Neuron (in vitro differentiated cells): Measurements from ENCODE around the gene IMPG2.
"Not testable (repeated sequence)": the region's sequence is repeated elsewhere in the genome, so short reads cannot be mapped to it uniquely, and the experiment has no call there.

Experiments used
- H2AFZ ChIP-seq: one replicate; pipeline ENCODE4 v1.6.1; 2013; ENCODE audit warnings: low read depth, mild to moderate bottlenecking, inconsistent platforms, low read length, moderate library complexity
- H3K27me3 ChIP-seq: one replicate; pipeline ENCODE4 v1.6.1; 2013; ENCODE audit warnings: low read length; ENCODE audit not compliant: insufficient read depth
- H3K36me3 ChIP-seq: one replicate; pipeline ENCODE4 v1.6.1; 2013; ENCODE audit warnings: low read length; ENCODE audit not compliant: insufficient read depth
- H3K4me1 ChIP-seq: one replicate; pipeline ENCODE4 v1.6.1; 2013; ENCODE audit warnings: low read length; ENCODE audit not compliant: insufficient read depth
- H3K4me3 ChIP-seq: 2 replicates; pipeline ENCODE4 v1.5.1; 2013; ENCODE audit warnings: mild to moderate bottlenecking, low read length, moderate library complexity
- H3K9me3 ChIP-seq: one replicate; pipeline ENCODE4 v1.6.1; 2013; ENCODE audit warnings: low read length

IMPG2 gene

DNA sequence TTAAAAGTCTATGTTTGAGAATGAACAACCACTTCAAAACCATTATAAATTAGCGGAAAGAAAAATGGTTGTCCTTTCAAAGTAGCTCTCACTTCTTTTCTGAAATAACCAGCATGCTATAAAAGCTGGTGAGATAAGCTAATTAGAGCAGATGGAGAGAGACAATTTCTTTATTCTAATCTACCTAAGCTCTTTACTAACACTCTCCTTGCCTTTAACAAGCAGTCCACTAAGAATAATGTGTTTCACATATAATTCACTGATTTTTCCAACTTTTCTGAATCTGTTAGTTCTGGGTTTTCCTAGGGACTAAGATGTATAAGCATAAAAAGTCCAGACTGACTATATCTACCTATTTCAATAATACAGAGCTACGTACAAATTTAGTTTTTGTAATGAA lies at the start of gene IMPG2:
Gene IMPG2 (minus strand): TSS at position 101 of the 400 bp plus-strand sequence. CDS start 203 bp downstream, outside the sequence.
- no peak within 1 kb of the TSS for H3K4me3 ChIP-seq
- H3K36me3 ChIP-seq = peaks cover 4% of the 10 kb centered on the region
- no peaks in the 10 kb centered on the region for H3K9me3 ChIP-seq
- no peak within 1 kb of the TSS for H2AFZ ChIP-seq
- no peaks in the 10 kb centered on the region for H3K4me1 ChIP-seq
- H3K27me3 ChIP-seq = no peaks in the 10 kb centered on the region

DNA sequence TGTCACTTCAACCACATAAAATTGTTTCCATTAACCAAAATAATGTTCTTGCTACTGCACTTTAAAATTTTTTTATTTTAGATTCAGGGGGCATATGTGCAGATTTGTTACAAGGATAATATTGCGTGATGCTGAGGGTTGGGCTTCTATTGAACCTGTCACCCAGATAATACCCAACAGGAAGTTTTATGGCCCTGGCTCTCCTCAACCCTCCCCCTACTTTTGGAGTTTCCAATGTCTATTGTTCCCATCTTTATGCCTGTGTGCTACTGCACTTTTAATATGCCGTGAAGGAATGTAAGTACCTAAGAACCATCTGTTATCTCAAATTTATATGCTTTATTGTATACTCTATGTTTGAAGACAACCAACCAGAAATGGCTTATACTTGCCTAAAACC lies 42.0 kb upstream of the IMPG2 start:
- Histone ChIP-seq H3K36me3 (peaks cover 33% of the 10 kb centered on the region), H3K4me1 (no peaks in the 10 kb centered on the region), H3K27me3 (no peaks in the 10 kb centered on the region), H3K9me3 (peaks cover 7% of the 10 kb centered on the region), H2AFZ (no peak overlapping the region), H3K4me3 (no peak overlapping the region)

DNA sequence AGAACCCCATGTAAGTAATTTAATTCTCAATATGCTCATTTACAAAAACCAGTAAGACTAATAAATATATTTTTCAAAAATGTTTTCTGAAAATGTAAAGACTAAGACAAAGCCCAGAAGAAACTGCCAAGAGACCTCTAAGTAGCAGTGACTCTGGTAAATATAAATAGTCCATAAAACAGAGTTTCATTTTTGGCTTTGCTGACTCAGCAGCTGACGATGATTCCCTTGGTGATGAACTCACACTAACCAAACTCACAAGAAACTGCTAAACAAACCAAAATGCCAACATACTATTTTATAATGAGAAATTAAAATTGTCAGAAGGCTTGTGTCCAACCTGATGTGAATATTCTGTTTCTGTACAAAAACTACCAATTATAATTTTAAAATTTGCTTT lies 31.5 kb upstream of the IMPG2 start:
- peaks cover 10% of the 10 kb centered on the region for H3K36me3 ChIP-seq
- H3K4me1 ChIP-seq = no peaks in the 10 kb centered on the region
- H2AFZ ChIP-seq = no peak overlapping the region
- H3K27me3 ChIP-seq = no peaks in the 10 kb centered on the region
- peaks cover 2% of the 10 kb centered on the region for H3K9me3 ChIP-seq
- H3K4me3 ChIP-seq = no peak overlapping the region

DNA sequence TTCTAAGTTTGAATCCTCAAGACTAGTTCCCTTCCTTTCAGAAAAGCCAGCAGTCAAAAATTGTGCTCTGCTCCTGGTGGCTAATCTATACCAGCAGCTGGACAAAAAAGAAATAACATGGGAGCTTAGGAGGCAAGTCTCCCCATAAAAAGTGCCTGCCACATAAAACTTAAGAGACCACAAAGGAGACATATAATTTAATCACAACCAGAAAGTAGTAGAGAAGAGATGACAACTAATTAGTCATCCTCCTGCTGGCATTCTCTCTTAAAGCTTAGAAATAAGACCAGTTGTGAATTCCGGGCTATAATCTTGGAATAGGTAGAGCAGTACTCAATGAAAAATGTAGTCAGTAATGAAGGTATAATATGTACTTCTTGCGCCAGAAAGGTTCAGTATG lies 20.2 kb upstream of the IMPG2 start:
- no peaks in the 10 kb centered on the region for H3K9me3 ChIP-seq
- H3K36me3 ChIP-seq = peaks cover 23% of the 10 kb centered on the region
- no peak overlapping the region for H3K4me3 ChIP-seq
- H3K4me1 ChIP-seq = no peaks in the 10 kb centered on the region
- H3K27me3 ChIP-seq = no peaks in the 10 kb centered on the region
- H2AFZ ChIP-seq = no peak overlapping the region

DNA sequence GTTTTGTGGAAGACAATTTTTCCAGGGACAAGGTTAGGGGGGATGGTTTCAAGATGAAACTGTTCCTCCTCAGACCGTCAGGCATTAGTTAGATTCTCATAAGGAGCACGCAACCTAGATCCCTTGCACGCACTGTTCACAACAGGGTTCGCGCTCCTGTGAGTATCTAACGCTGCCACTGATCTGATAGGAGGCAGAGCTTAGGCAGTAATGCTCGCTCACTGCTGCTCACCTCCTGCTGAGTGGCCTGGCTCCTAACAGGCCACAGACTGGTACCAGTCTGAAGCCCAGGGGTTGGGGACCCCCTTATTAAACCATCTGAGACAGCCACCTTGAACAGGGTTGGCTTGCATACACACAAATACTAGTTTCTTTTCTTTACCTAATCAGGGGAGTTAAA lies 13.5 kb upstream of the IMPG2 start:
- Histone ChIP-seq H3K36me3 (peaks cover 34% of the 10 kb centered on the region), H3K9me3 (peaks cover 2% of the 10 kb centered on the region), H3K4me3 (no peak overlapping the region)

DNA sequence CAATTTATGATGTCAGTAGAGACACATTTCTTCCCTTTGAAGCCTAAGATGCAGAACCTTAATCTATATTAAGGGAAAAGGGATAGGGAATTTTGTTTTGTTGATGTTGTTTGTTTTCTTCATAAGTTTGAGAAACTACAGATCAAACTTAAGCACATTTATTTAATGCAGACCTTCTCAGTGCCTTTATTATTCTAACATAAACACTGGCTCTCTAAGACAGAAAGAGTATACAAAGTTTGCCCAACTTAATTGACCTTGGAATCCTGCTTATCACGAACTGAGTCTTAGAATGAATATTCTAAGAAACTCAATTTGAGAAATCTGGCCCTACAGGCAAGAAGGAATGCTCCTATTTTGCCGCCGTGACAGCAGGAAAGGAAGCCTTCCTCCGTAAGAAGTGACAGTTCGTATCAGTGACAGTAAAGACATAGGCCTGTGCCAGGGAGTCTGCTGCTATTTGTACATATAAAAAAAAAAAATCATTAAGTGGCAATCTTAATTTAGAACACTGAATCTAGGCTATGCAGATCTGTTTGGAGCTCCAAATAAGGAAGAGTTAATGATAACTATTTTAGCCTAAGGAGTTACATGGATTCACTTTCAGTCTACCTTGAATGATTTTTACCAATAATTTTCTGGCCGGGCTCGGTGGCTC lies 8.8 kb upstream of the IMPG2 start:
- H3K4me1 ChIP-seq = no peaks in the 10 kb centered on the region
- no peak overlapping the region for H2AFZ ChIP-seq
- H3K4me3 ChIP-seq = no peak overlapping the region
- no peaks in the 10 kb centered on the region for H3K27me3 ChIP-seq
- H3K36me3 ChIP-seq = peaks cover 34% of the 10 kb centered on the region
- H3K9me3 ChIP-seq = peaks cover 2% of the 10 kb centered on the region

More for the DNA sequence above, 13.5 kb upstream of the IMPG2 start:
- no peak overlapping the region for H2AFZ ChIP-seq
- H3K4me1 ChIP-seq = no peaks in the 10 kb centered on the region
- H3K27me3 ChIP-seq = no peaks in the 10 kb centered on the region

DNA sequence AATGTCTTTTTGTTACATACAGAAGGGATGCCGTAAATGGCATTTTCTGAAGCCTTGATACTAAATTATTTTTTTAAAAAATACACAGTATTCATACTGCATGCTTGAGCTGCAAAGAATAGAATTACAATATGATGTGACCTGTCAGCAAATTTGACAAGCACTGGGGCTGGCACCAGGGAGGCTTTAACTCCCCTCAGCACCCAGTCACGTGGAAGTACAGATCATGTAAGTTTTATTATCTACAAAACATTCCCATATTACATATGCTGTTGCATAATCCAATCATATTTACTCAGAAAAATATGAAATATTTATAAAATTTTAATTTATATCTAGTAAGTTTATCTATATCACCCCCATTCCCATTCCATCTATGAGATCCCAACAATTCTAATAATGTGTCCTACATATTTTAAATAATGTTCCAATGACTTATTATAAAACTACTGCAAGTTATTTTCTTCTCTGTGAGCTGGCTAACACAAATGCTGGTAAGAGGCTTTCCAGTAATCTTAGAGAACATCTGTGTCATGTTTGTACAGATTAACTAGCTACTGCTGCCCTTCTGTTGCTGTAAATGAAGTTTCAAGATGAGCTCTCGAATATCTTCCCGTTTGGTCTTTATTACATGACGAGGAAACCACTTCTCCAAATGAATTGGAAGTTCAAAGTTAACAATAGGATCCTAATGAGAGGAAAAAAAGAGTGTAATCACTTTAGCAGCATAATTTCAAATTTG lies 5.2 kb upstream of the IMPG2 start:
- peaks cover 24% of the 10 kb centered on the region for H3K36me3 ChIP-seq
- H3K4me3 ChIP-seq = no peak overlapping the region
- no peaks in the 10 kb centered on the region for H3K27me3 ChIP-seq
- H2AFZ ChIP-seq = no peak overlapping the region
- H3K4me1 ChIP-seq = no peaks in the 10 kb centered on the region
- H3K9me3 ChIP-seq = no peaks in the 10 kb centered on the region

DNA sequence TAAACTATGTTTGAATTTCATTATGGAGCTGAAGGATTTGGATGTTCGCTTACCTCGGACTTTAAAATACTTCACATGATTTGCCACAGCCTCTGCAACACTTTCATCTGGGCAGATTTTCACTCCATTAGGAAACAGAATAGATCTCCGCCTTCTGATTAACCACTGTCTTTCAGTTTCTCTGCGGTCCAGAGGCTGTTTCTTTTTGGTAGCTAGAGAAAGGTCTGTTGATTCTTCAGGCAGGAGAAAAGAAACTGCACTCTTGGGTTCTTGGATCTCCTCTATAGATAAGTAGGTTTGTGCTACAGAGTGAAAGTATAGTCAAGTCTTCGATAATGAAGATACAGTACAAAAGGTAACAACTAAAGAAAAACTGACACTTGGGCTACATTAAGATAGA lies 844 bp downstream of the IMPG2 start:
- Histone ChIP-seq H3K27me3 (no peaks in the 10 kb centered on the region), H2AFZ (no peak overlapping the region), H3K4me1 (no peaks in the 10 kb centered on the region), H3K9me3 (no peaks in the 10 kb centered on the region), H3K4me3 (no peak overlapping the region), H3K36me3 (peaks cover 4% of the 10 kb centered on the region)

DNA sequence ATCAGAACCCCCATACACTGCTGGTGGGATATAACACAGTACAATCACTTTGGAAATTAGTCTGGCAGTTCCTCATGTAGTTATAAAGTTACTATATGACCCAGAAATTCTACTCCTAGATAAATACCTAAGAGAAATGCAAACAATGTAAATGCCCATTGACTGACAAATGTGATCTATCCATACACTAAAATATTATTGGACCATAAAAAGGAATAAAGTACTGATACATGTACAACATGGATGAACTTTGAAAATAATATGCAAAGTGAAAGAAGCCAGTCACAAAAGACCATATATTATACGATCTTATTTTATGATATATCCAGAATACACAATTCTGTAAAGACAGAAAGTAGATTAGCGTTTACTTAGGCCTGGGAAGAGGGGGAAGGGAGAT lies 7.8 kb downstream of the IMPG2 start:
- Histone ChIP-seq H3K36me3 (no peaks in the 10 kb centered on the region), H3K4me3 (no peak overlapping the region), H3K9me3 (peaks cover 5% of the 10 kb centered on the region), H3K4me1 (no peaks in the 10 kb centered on the region), H3K27me3 (no peaks in the 10 kb centered on the region), H2AFZ (no peak overlapping the region)

DNA sequence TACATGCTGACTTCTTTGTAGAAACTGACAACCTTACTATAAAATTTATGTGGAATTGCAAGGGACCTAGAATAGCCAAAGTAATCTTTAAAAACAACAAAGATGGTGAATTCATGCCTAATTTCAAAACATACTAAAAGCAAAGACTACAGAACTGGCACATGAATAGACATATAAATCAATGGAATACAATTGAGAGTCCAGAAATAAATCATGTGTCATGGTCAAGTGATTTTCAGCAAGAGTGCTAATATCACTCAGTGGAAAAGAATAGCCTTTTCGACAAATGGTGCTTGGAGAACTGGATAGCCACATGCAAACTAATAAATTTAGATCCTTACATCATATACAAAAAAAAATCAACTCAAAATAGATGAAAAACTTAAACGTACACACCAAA lies 8.7 kb downstream of the IMPG2 start:
- Histone ChIP-seq H3K36me3 (no peaks in the 10 kb centered on the region), H3K4me3 (no peak overlapping the region), H2AFZ (no peak overlapping the region), H3K4me1 (no peaks in the 10 kb centered on the region), H3K27me3 (no peaks in the 10 kb centered on the region), H3K9me3 (peaks cover 8% of the 10 kb centered on the region)

DNA sequence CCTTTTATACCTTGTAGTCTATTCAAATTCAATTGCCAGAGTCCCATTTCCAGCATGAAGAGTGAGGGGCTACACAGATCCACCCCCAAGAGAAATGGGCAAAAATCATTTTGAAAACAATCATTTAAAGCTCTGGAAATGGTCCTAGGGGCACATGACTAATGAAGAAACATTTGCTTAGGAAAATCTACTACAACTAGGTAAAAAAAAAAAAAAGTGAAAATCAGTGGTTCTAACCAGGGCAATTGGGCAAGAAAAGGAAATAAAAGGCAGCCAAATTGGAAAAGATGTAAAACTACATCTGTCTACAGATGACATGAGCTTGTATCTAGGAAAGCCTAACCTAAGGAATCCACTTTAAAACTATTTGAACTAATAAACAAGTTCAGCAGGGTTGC lies 9.4 kb downstream of the IMPG2 start:
- no peak overlapping the region for H3K4me3 ChIP-seq
- H3K9me3 ChIP-seq = peaks cover 8% of the 10 kb centered on the region
- no peaks in the 10 kb centered on the region for H3K4me1 ChIP-seq
- no peaks in the 10 kb centered on the region for H3K27me3 ChIP-seq
- H3K36me3 ChIP-seq = no peaks in the 10 kb centered on the region
- H2AFZ ChIP-seq = no peak overlapping the region

DNA sequence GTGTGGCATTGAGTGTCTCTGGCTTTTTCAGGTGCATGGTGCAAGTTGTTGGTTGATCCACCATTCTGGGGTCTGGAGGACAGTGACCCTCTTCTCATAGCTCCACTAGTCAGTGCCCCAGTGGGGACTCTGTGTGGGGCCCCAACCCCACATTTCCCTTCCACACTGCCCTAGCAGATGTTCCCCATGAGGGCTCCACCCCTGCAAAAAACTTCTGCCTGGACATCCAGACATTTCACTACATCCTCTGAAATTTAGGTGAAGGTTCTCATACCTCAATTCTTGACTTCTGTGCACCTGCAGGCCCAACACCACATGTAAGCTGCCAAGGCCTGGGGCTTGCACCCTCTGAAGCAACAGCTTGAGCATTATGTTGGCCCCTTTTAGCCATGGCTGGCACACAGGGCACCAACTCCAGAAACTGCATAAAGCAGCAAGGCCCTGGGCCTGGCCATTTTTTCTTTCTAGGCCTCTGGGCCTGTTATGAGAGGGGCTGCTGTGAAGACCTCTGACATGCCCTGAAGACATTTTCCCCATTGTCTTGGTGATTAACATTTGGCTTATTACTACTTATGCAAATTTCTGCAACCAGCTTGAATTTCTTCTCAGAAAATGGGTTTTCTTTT lies 12.1 kb downstream of the IMPG2 start:
- H3K4me3 ChIP-seq, H3K36me3 ChIP-seq, H3K27me3 ChIP-seq, H3K9me3 ChIP-seq, H3K4me1 ChIP-seq, H2AFZ ChIP-seq: not testable (repeated sequence)

DNA sequence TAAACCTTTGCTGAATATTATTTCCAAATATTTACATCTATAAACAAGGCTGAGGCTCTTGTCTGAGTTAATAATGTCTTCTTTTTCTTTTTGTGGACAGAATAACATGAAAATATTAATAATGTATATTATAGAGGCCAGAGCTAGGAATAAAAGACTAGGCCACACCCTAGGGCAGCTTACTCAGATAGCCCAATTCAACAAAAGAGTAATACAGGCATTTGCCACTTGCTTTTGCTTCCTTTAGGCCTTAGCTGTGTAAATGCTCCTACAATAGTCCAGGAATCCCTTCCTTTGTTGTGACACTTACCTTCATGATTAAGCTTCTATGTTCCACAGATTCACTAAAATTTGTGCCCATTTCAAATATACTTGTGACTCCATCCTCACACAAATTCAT lies 16.5 kb downstream of the IMPG2 start:
- no peak overlapping the region for H2AFZ ChIP-seq
- H3K4me1 ChIP-seq = no peaks in the 10 kb centered on the region
- H3K36me3 ChIP-seq = no peaks in the 10 kb centered on the region
- no peak overlapping the region for H3K4me3 ChIP-seq
- peaks cover 4% of the 10 kb centered on the region for H3K9me3 ChIP-seq
- H3K27me3 ChIP-seq = no peaks in the 10 kb centered on the region
